Measurements from ENCODE around the gene SSH2.

DNA sequence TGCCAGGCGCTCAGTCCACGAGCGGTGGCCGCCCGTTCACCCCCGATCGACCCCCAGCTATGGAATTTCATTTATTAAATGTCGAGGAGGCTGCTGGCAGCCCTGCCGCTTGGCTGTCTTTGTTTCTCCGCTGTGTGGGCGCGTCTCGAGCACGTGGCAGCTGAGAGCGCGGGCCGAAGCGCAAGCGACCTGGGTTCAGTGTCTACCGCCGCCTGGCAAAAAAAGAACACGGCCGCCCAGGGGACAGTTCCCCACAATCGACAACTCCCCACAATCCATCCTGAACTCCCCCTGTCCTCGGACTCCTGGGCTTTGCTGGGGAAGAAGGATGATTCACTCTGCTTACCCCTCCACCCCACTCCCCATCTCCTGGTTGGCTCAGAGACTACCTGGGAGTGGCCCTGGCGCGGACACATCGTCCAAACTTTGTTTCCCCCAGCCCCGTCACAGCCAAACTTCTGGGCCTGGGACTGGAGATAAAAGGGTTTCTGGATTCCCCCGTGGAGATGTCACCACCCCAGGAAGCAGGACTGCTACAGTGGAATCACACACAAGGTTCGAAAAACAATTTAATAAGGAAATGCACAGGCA is 338.8 kb downstream of the SSH2 start:
- TF ChIP-seq CTCF (IDR thresholded peaks at IDR 0.05; ENCODE audit: low read length) = no peak
- no peak for TF ChIP-seq EZH2 (optimal IDR thresholded peaks at IDR 0.05; ENCODE audit: low read depth, low read length)
- TF ChIP-seq EZH2phosphoT487 (IDR thresholded peaks at IDR 0.05; ENCODE audit: low read length) = no peak
